IMR-90 (cell line): ENCODE results near the gene C2orf68. TPM values are rescaled to one million over a fixed set of nuclear protein-coding genes. Genes with fewer than 3 reads are reported as not detected.

ENCODE experiments used
- ATAC-seq: fragments of 200-7000 bp; cut with Tn5 transposase; 2 replicates; pipeline ENCODE4 v1.9.1; 2020; ENCODE audit warnings: low read depth, mild to moderate bottlenecking, moderate library complexity
- BruUV-seq: library from RNA; stranded (reverse); fragments of 400-500 nt; replicated peaks from 2 replicates; lab custom pipeline; 2021; lab: Mats Ljungman, UMichigan
- CTCF ChIA-PET: fragments of 300-600 bp; formaldehyde crosslinking; extraction: SDS; loops from one replicate; lab custom pipeline; 2021; ENCODE audit warnings: antibody characterized with exemption; lab: Yijun Ruan, JAX
- POLR2A ChIA-PET: fragments of 300-600 bp; sonication (Branson Sonifier 250); formaldehyde crosslinking; loops from one replicate; lab custom pipeline; 2022; ENCODE audit warnings: antibody characterized with exemption; ENCODE audit not compliant: unreplicated experiment; lab: Charles Lee
- DNase-seq: peaks from one replicate; pipeline ENCODE4 v3.0.0; 2013
- H2AFZ ChIP-seq: replicated peaks from 2 replicates; pipeline ENCODE3; 2013; ENCODE audit warnings: low read length, mild to moderate bottlenecking; ENCODE audit not compliant: poor library complexity
- H2AK5ac ChIP-seq: 2 replicates; pipeline ENCODE4 v1.6.1; 2013; ENCODE audit warnings: low read depth, low read length, inconsistent platforms
- H2AK9ac ChIP-seq: replicated peaks from 2 replicates; pipeline ENCODE3; 2013; ENCODE audit warnings: mild to moderate bottlenecking, low read depth, low read length, moderate library complexity; ENCODE audit not compliant: poor library complexity
- H2BK120ac ChIP-seq: 2 replicates; pipeline ENCODE4 v1.6.1; 2013; ENCODE audit warnings: low read depth, low read length, inconsistent platforms
- H2BK15ac ChIP-seq: 3 replicates; pipeline ENCODE4 v1.6.1; 2013; ENCODE audit warnings: low read depth, low read length, inconsistent platforms
- H2BK20ac ChIP-seq: 2 replicates; pipeline ENCODE4 v1.6.1; 2013; ENCODE audit warnings: low read depth, mild to moderate bottlenecking, inconsistent platforms, low read length, moderate library complexity
- H2BK5ac ChIP-seq: 2 replicates; pipeline ENCODE4 v1.6.1; 2013; ENCODE audit warnings: mild to moderate bottlenecking, low read depth, low read length, inconsistent platforms; ENCODE audit not compliant: poor library complexity, severe bottlenecking
- H3K14ac ChIP-seq: replicated peaks from 2 replicates; pipeline ENCODE4 v1.6.1; 2013; ENCODE audit warnings: low read depth, low read length, inconsistent platforms
- H3K18ac ChIP-seq: 2 replicates; pipeline ENCODE4 v1.6.1; 2013; ENCODE audit warnings: low read depth, low read length, control low read depth
- H3K23ac ChIP-seq: 2 replicates; pipeline ENCODE4 v1.6.1; 2013; ENCODE audit warnings: low read depth, low read length, inconsistent platforms
- H3K27ac ChIP-seq: 2 replicates; pipeline ENCODE4 v1.5.1; 2013; ENCODE audit warnings: mild to moderate bottlenecking, control low read depth, low read length; ENCODE audit not compliant: insufficient read depth
- H3K27me3 ChIP-seq: 2 replicates; pipeline ENCODE4 v1.6.1; 2013; ENCODE audit warnings: low read length; ENCODE audit not compliant: control insufficient read depth, insufficient read depth
- H3K36me3 ChIP-seq: 2 replicates; pipeline ENCODE4 v1.6.1; 2013; ENCODE audit warnings: low read length, mixed read lengths; ENCODE audit not compliant: control insufficient read depth, insufficient read depth
- H3K4ac ChIP-seq: 2 replicates; pipeline ENCODE4 v1.6.1; 2013; ENCODE audit warnings: low read depth, low read length, inconsistent platforms
- H3K4me1 ChIP-seq: 2 replicates; pipeline ENCODE4 v1.6.1; 2013; ENCODE audit warnings: low read length, mixed read lengths; ENCODE audit not compliant: control insufficient read depth, insufficient read depth
- H3K4me2 ChIP-seq: 2 replicates; pipeline ENCODE4 v1.6.1; 2013; ENCODE audit warnings: low read depth, mild to moderate bottlenecking, control low read depth, low read length, moderate library complexity
- H3K4me3 ChIP-seq: 2 replicates; pipeline ENCODE4 v1.5.1; 2013; ENCODE audit warnings: low read depth, mild to moderate bottlenecking, control low read depth, low read length, moderate library complexity; ENCODE audit not compliant: insufficient read depth
- H3K56ac ChIP-seq: 2 replicates; pipeline ENCODE4 v1.6.1; 2013; ENCODE audit warnings: low read length, inconsistent platforms; ENCODE audit not compliant: insufficient read depth; ENCODE audit errors: extremely low read depth
- H3K79me1 ChIP-seq, 2 experiments: 2 replicates each; pipeline ENCODE4 v1.6.1; 2013; ENCODE audit warnings: low read length in 2 of 2, inconsistent platforms in 1 of 2, low read depth in 1 of 2
- H3K9ac ChIP-seq: 2 replicates; pipeline ENCODE4 v1.6.1; 2013; ENCODE audit warnings: low read depth, low read length, control low read depth
- H3K9me1 ChIP-seq: 2 replicates; pipeline ENCODE4 v1.6.1; 2013; ENCODE audit warnings: low read length, inconsistent platforms; ENCODE audit not compliant: insufficient read depth
- H3K9me3 ChIP-seq: 2 replicates; pipeline ENCODE4 v1.6.1; 2013; ENCODE audit warnings: low read length; ENCODE audit not compliant: control insufficient read depth, insufficient read depth
- H4K20me1 ChIP-seq: 2 replicates; pipeline ENCODE4 v1.6.1; 2013; ENCODE audit warnings: low read length, inconsistent platforms; ENCODE audit not compliant: insufficient read depth
- H4K5ac ChIP-seq: 2 replicates; pipeline ENCODE4 v1.6.1; 2013; ENCODE audit warnings: mild to moderate bottlenecking, low read depth, low read length, control low read depth
- H4K8ac ChIP-seq, 2 experiments: 2 replicates each; pipeline ENCODE4 v1.6.1; 2013; ENCODE audit warnings: low read depth in 2 of 2, low read length in 2 of 2, control low read depth in 1 of 2, inconsistent platforms in 1 of 2
- H4K91ac ChIP-seq: 2 replicates; pipeline ENCODE4 v1.6.1; 2013; ENCODE audit warnings: low read depth, low read length, inconsistent platforms; ENCODE audit not compliant: insufficient read depth
- BHLHE40 ChIP-seq: fragments of 150-350 bp; IDR thresholded peaks from 2 replicates; pipeline ENCODE4 v1.6.1; 2016; ENCODE audit warnings: mild to moderate bottlenecking, low read depth, low read length
- CHD1 ChIP-seq: IDR thresholded peaks from 2 replicates; pipeline ENCODE4 v1.6.1; 2012; ENCODE audit warnings: low read depth, low read length, improper control_type of control experiment
- ELK1 ChIP-seq: fragments of 150-350 bp; IDR thresholded peaks from 2 replicates; pipeline ENCODE4 v1.6.1; 2016; ENCODE audit warnings: low read depth, mild to moderate bottlenecking, low read length, moderate library complexity, borderline replicate concordance
- FOS ChIP-seq: fragments of 150-350 bp; IDR thresholded peaks from 2 replicates; pipeline ENCODE4 v1.6.1; 2016; ENCODE audit warnings: low read depth, low read length
- MAZ ChIP-seq: IDR thresholded peaks from 2 replicates; pipeline ENCODE4 v1.6.1; 2012; ENCODE audit warnings: low read depth, mild to moderate bottlenecking, low read length, improper control_type of control experiment, moderate library complexity, borderline replicate concordance
- NFE2L2 ChIP-seq: fragments of 150-350 bp; IDR thresholded peaks from 2 replicates; pipeline ENCODE4 v1.6.1; 2016; ENCODE audit warnings: low read depth, mild to moderate bottlenecking, low read length
- RCOR1 ChIP-seq: IDR thresholded peaks from 2 replicates; pipeline ENCODE4 v1.6.1; 2012; ENCODE audit warnings: mild to moderate bottlenecking, low read length, improper control_type of control experiment; ENCODE audit not compliant: insufficient replicate concordance
- SMC3 ChIP-seq: fragments of 150-350 bp; IDR thresholded peaks from 2 replicates; pipeline ENCODE4 v1.6.1; 2016; ENCODE audit warnings: low read depth, mild to moderate bottlenecking, antibody characterized with exemption, low read length, moderate library complexity
- WGBS, 2 experiments: methylation state at CpG; one replicate each; pipeline versions ENCODE4 v1.1.5 to v1.1.7; 2013; ENCODE audit warnings: missing lambda C conversion rate in 2 of 2; ENCODE audit not compliant: insufficient read length in 1 of 2; ENCODE audit errors: extremely low coverage in 2 of 2; 5-methylcytosine and 5-hydroxymethylcytosine counted together
- dilution Hi-C: fragments of 300-500 bp; cut with HindIII; formaldehyde crosslinking; loops from one replicate; pipeline ENCODE4 v1.14.3; 2018; ENCODE audit warnings: low sequenced_read_pairs; ENCODE audit not compliant: unreplicated experiment
- in situ Hi-C: fragments of 300-500 bp; cut with MboI; formaldehyde crosslinking; loops from 3 replicates; pipeline ENCODE4 v1.14.3; 2019; ENCODE audit warnings: low sequenced_read_pairs, inconsistent platforms, mixed read lengths
- intact Hi-C: fragments of 100-400 bp; cut with micrococcal nuclease; formaldehyde crosslinking; loops from 2 replicates; pipeline ENCODE4 v1.10.0; 2022
- polyA plus RNA-seq, 3 experiments: library from polyadenylated mRNA; depleted of rRNA; stranded (reverse); fragments of >200 nt; gene quantifications; 2 replicates each; pipeline ENCODE4 v1.2.3, GENCODE V29; 2012; ENCODE audit warnings: low replicate concordance in 1 of 3
- total RNA-seq: library from RNA; depleted of rRNA; stranded (reverse); fragments of >200 nt; gene quantifications from 2 replicates; pipeline ENCODE4 v1.2.3, GENCODE V29; 2012

C2orf68 gene
- total and polyA plus RNA-seq, 2 of the 4 experiments (the other 2 are of a cell fraction), result 6.8 to 10.1 TPM

- ChIA-PET CTCF (no interaction called here), POLR2A (no interaction called here)
- Histone ChIP-seq H2AK5ac (peak within 1 kb of the TSS; percentile 98), H2BK15ac (peak within 1 kb of the TSS; percentile 73; the same call in 2 of the 3 replicates), H3K27ac (peak within 1 kb of the TSS; percentile 90), H3K9ac (peak within 1 kb of the TSS; percentile 69), H3K14ac (peak within 1 kb of the TSS; percentile 94), H3K9me3 (no peaks in the 10 kb centered on the region), H4K5ac (peak within 1 kb of the TSS; percentile 99), H3K4me3 (peak within 1 kb of the TSS; percentile 50), H2BK120ac (peak within 1 kb of the TSS; percentile 91), H3K4me1 (peaks cover 24% of the 10 kb centered on the region), H3K27me3 (no peaks in the 10 kb centered on the region), H3K4ac (peak within 1 kb of the TSS; percentile 97), H2AFZ (peak within 1 kb of the TSS; percentile 94), H3K36me3 (no peaks in the 10 kb centered on the region), H3K4me2 (peak within 1 kb of the TSS; percentile 87), H3K9me1 (peaks cover 17% of the 10 kb centered on the region), H3K23ac (peak within 1 kb of the TSS; percentile 98), H4K20me1 (no peaks in the 10 kb centered on the region), H3K18ac (peak within 1 kb of the TSS; percentile 65), H2BK5ac (peak within 1 kb of the TSS; percentile 94), H2AK9ac (peak within 1 kb of the TSS; percentile 95), H3K56ac (peak within 1 kb of the TSS; percentile 54), H2BK20ac (peak within 1 kb of the TSS; percentile 89), H4K91ac (peak within 1 kb of the TSS; percentile 92), H4K8ac (peak within 1 kb of the TSS; percentile 42 to 97), H3K79me1 (peaks cover 6 to 41% of the 10 kb centered on the region in 2 experiments; a peak in 2 of 4 replicates)
- no peak for TF ChIP-seq FOS
- TF ChIP-seq NFE2L2, result no peak
- no peak for TF ChIP-seq SMC3
- no peak for TF ChIP-seq CHD1
- no peak for TF ChIP-seq RCOR1
- no peak for TF ChIP-seq BHLHE40
- TF ChIP-seq ELK1, result no peak
- peak; percentile 34; the same call in 1 of the 2 replicates for TF ChIP-seq MAZ
- intact Hi-C loops (loop anchor here (2.0 kb wide), 1 partner anchor 24 kb away; the partner anchor contains the start of gene GGCX), dilution Hi-C loops (no loop called here), in situ Hi-C loops (no loop called here)
- 5% methylated on average over 27 of the region's 52 CpGs; no CpG with 5 or more reads in 1 of the 2 experiments for WGBS, 2 experiments
- no TSS peak for BruUV-seq
- ATAC-seq (peak; percentile 65), DNase-seq (no peak)
These were observed 27.5 kb downstream of the C2orf68 start, which contains the start of gene VAMP5 for GRCh38 chr2:85584354-85584856. Gene VAMP5, plus strand, starts transcription at chr2:85584431. Its CDS starts 60 bp downstream, at chr2:85584491.
